ENCODE measurements around the gene HPX.
"Not testable (repeated sequence)": the region's sequence is repeated elsewhere in the genome, so short reads cannot be mapped to it uniquely, and the experiment has no call there.

HPX gene

GRCh38 chr11:6402061-6402470 lies 38.7 kb downstream of the HPX start:
- Mint-ChIP-seq H3K4me3 (peak overlapping the region; percentile 87 to 88), H3K9me3 (no peaks in the 10 kb centered on the region), H3K27me3 (no peaks in the 10 kb centered on the region), H3K27ac (peak overlapping the region; percentile 92 to 97), H3K36me3 (ENCODE audit: insufficient read depth) (peaks cover 17% of the 10 kb centered on the region), H3K4me1 (ENCODE audit: low read depth in 2 of 2) (peaks cover 58 to 59% of the 10 kb centered on the region in 2 donors)
- DNase-seq, result peak in 1 of 3 experiments; percentile 24
- ATAC-seq (replicated peaks), result peak; percentile 35

- peaks cover 17% of the 10 kb centered on the region for H3K36me3 Mint-ChIP-seq (ENCODE audit: insufficient read depth)
- no peak for ATAC-seq (replicated peaks)
- H3K27me3 Mint-ChIP-seq, result no peaks in the 10 kb centered on the region
- no peak for DNase-seq
- peak overlapping the region; percentile 92 to 97 for H3K27ac Mint-ChIP-seq
- H3K4me3 Mint-ChIP-seq, result peak overlapping the region; percentile 5 to 47
- peaks cover 56% of the 10 kb centered on the region in 2 donors for H3K4me1 Mint-ChIP-seq (ENCODE audit: low read depth in 2 of 2)
- no peaks in the 10 kb centered on the region for H3K9me3 Mint-ChIP-seq
Observed at GRCh38 chr11:6401464-6401863, 39.3 kb downstream of the HPX start.

GRCh38 chr11:6400431-6401345 lies 40.1 kb downstream of the HPX start:
- peak overlapping the region; percentile 5 to 47 for H3K4me3 Mint-ChIP-seq
- ATAC-seq (replicated peaks), result no peak
- no peaks in the 10 kb centered on the region for H3K9me3 Mint-ChIP-seq
- no peaks in the 10 kb centered on the region for H3K27me3 Mint-ChIP-seq
- peaks cover 23% of the 10 kb centered on the region for H3K36me3 Mint-ChIP-seq (ENCODE audit: insufficient read depth)
- H3K27ac Mint-ChIP-seq, result peak overlapping the region; percentile 74 to 92
- no peak for DNase-seq
- peaks cover 52 to 54% of the 10 kb centered on the region in 2 donors for H3K4me1 Mint-ChIP-seq (ENCODE audit: low read depth in 2 of 2)

GRCh38 chr11:6397636-6398035 lies 43.2 kb downstream of the HPX start:
- ATAC-seq (replicated peaks) (no peak), DNase-seq (no peak)
- H3K27me3 Mint-ChIP-seq, result no peaks in the 10 kb centered on the region
- peaks cover 34 to 35% of the 10 kb centered on the region in 2 donors for H3K4me1 Mint-ChIP-seq (ENCODE audit: low read depth in 2 of 2)
- peaks cover 29% of the 10 kb centered on the region for H3K36me3 Mint-ChIP-seq (ENCODE audit: insufficient read depth)
- no peak overlapping the region for H3K4me3 Mint-ChIP-seq
- H3K27ac Mint-ChIP-seq, result peak overlapping the region in 1 of 2 donors; percentile 57
- H3K9me3 Mint-ChIP-seq, result no peaks in the 10 kb centered on the region

GRCh38 chr11:6397156-6397555 lies 43.6 kb downstream of the HPX start:
- Mint-ChIP-seq H3K27me3 (no peaks in the 10 kb centered on the region), H3K36me3 (ENCODE audit: insufficient read depth) (peaks cover 24% of the 10 kb centered on the region), H3K9me3 (no peaks in the 10 kb centered on the region), H3K27ac (peak overlapping the region; percentile 46 to 57), H3K4me1 (ENCODE audit: low read depth in 2 of 2) (peaks cover 30 to 32% of the 10 kb centered on the region in 2 donors), H3K4me3 (no peak overlapping the region)
- no peak for ATAC-seq (replicated peaks)
- DNase-seq, result no peak

- Mint-ChIP-seq H3K4me1 (ENCODE audit: low read depth in 2 of 2) (peaks cover 33 to 39% of the 10 kb centered on the region in 2 donors), H3K27ac (peak overlapping the region in 1 of 2 donors; percentile 80), H3K4me3 (no peak overlapping the region), H3K27me3 (no peaks in the 10 kb centered on the region), H3K36me3 (ENCODE audit: insufficient read depth) (peaks cover 32% of the 10 kb centered on the region), H3K9me3 (no peaks in the 10 kb centered on the region)
- ATAC-seq (replicated peaks), result no peak
- no peak for DNase-seq
Observed at GRCh38 chr11:6395470-6396060, 45.2 kb downstream of the HPX start.

GRCh38 chr11:6393989-6394670 lies 46.7 kb downstream of the HPX start:
- Mint-ChIP-seq H3K4me3 (peak overlapping the region in 1 of 2 donors; percentile 22), H3K36me3 (ENCODE audit: insufficient read depth) (peaks cover 41% of the 10 kb centered on the region), H3K27ac (peak overlapping the region in 1 of 2 donors; percentile 80), H3K4me1 (ENCODE audit: low read depth in 2 of 2) (peaks cover 40 to 49% of the 10 kb centered on the region in 2 donors), H3K9me3 (no peaks in the 10 kb centered on the region), H3K27me3 (no peaks in the 10 kb centered on the region)
- no peak for ATAC-seq (replicated peaks)
- no peak for DNase-seq

GRCh38 chr11:6392251-6392650 lies 48.5 kb downstream of the HPX start:
- H3K27me3 Mint-ChIP-seq; DNase-seq; H3K9me3 Mint-ChIP-seq; ATAC-seq (replicated peaks): not testable (repeated sequence)
- peak overlapping the region; percentile 88 to 91 for H3K4me3 Mint-ChIP-seq
- H3K36me3 Mint-ChIP-seq (ENCODE audit: insufficient read depth), result peaks cover 44% of the 10 kb centered on the region
- peaks cover 42 to 51% of the 10 kb centered on the region in 2 donors for H3K4me1 Mint-ChIP-seq (ENCODE audit: low read depth in 2 of 2)
- peak overlapping the region; percentile 92 to 98 for H3K27ac Mint-ChIP-seq

- no peaks in the 10 kb centered on the region for H3K27me3 Mint-ChIP-seq
Observed at GRCh38 chr11:6391537-6392134, 49.2 kb downstream of the HPX start.

GRCh38 chr11:6390718-6391469 lies 49.9 kb downstream of the HPX start:
- DNase-seq (peak in 1 of 3 experiments; percentile 19), ATAC-seq (replicated peaks) (no peak)
- Mint-ChIP-seq H3K27me3 (no peaks in the 10 kb centered on the region), H3K4me3 (peak overlapping the region; percentile 88 to 91), H3K9me3 (no peaks in the 10 kb centered on the region), H3K27ac (peak overlapping the region; percentile 97 to 98), H3K4me1 (ENCODE audit: low read depth in 2 of 2) (peaks cover 35 to 40% of the 10 kb centered on the region in 2 donors), H3K36me3 (ENCODE audit: insufficient read depth) (peaks cover 40% of the 10 kb centered on the region)

More at GRCh38 chr11:6391537-6392134, 49.2 kb downstream of the HPX start:
- no peaks in the 10 kb centered on the region for H3K9me3 Mint-ChIP-seq
- DNase-seq (no peak), ATAC-seq (replicated peaks) (no peak)
- peaks cover 44% of the 10 kb centered on the region for H3K36me3 Mint-ChIP-seq (ENCODE audit: insufficient read depth)
- peak overlapping the region; percentile 97 to 98 for H3K27ac Mint-ChIP-seq
- peak overlapping the region; percentile 88 to 91 for H3K4me3 Mint-ChIP-seq
- H3K4me1 Mint-ChIP-seq (ENCODE audit: low read depth in 2 of 2), result peaks cover 39 to 46% of the 10 kb centered on the region in 2 donors

GRCh38 chr11:6389905-6390717 lies 50.7 kb downstream of the HPX start, which contains the start of gene SMPD1:
TSS of gene SMPD1 (plus strand) at chr11:6390474. CDS start at chr11:6390599, 125 bp downstream.
- DNase-seq (peak; percentile 86 to 90 (median 89)), ATAC-seq (replicated peaks) (peak; percentile 90)
- Mint-ChIP-seq H3K4me1 (ENCODE audit: low read depth in 2 of 2) (peaks cover 35 to 40% of the 10 kb centered on the region in 2 donors), H3K36me3 (ENCODE audit: insufficient read depth) (peaks cover 38% of the 10 kb centered on the region), H3K9me3 (no peaks in the 10 kb centered on the region), H3K27me3 (no peaks in the 10 kb centered on the region), H3K4me3 (peak within 1 kb of the TSS; percentile 88 to 91), H3K27ac (peak within 1 kb of the TSS; percentile 97 to 98)

- peak overlapping the region; percentile 88 to 91 for H3K4me3 Mint-ChIP-seq
- no peaks in the 10 kb centered on the region for H3K27me3 Mint-ChIP-seq
- peak overlapping the region; percentile 97 to 98 for H3K27ac Mint-ChIP-seq
- DNase-seq (no peak), ATAC-seq (replicated peaks) (no peak)
- H3K36me3 Mint-ChIP-seq (ENCODE audit: insufficient read depth), result peaks cover 26% of the 10 kb centered on the region
- H3K9me3 Mint-ChIP-seq, result no peaks in the 10 kb centered on the region
- peaks cover 35 to 40% of the 10 kb centered on the region in 2 donors for H3K4me1 Mint-ChIP-seq (ENCODE audit: low read depth in 2 of 2)
Observed at GRCh38 chr11:6388748-6389147, 52.0 kb downstream of the HPX start.

All from effector memory CD8-positive, alpha-beta T cell (primary cell).